ENCODE measurements around the gene LETMD1.

DNA sequence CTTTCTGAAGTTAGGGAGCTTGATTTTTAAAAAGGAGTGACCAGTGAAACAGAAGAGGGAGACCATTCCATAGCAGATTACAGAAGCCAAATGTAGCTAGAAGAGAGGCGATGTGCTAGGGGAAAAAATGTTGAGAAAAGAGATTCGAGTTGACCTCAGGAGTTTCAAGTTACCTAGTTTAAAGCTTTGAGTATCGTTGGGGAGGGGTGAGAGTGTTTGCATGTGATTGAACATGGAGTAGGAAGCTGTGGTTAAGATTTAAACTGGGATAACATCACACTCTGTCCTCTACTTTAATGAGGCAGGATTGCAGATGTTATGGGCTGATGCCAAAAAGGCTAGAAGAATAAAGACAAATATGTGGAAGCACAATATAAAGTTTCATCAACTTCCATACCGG lies 3.7 kb downstream of the LETMD1 start:
- TF ChIP-seq GATA2 (IDR thresholded peaks at IDR 0.05; ENCODE audit: low read depth, low read length): no peak
- TF ChIP-seq GATA3 (IDR thresholded peaks at IDR 0.05; ENCODE audit: low read depth, low read length): no peak

All from SH-SY5Y (cell line).